AG04450 (cell line): ENCODE measurements around the gene BAZ2B. TPM values are rescaled to one million over a fixed set of nuclear protein-coding genes. Genes with fewer than 3 reads are reported as not detected.
"Not testable (repeated sequence)": the region's sequence is repeated elsewhere in the genome, so short reads cannot be mapped to it uniquely, and the experiment has no call there.

ENCODE experiments used
- CTCF ChIA-PET: fragments of 300-600, 350-600 bp; formaldehyde crosslinking; extraction: SDS; loops from one replicate; lab custom pipeline; 2022; ENCODE audit warnings: antibody characterized with exemption, inconsistent platforms; lab: Charles Lee
- POLR2A ChIA-PET: fragments of 350-600 bp; formaldehyde crosslinking; extraction: SDS; loops from one replicate; lab custom pipeline; 2021; ENCODE audit warnings: antibody characterized with exemption, inconsistent platforms; lab: Yijun Ruan, JAX
- DNase-seq: peaks from one replicate; pipeline ENCODE4 v3.0.0-alpha.2; 2011; ENCODE audit warnings: low read depth, low spot score
- H3K27ac ChIP-seq: one replicate; pipeline ENCODE4 v1.5.1; 2012; ENCODE audit warnings: low read depth, low read length, control low read depth
- H3K27me3 ChIP-seq: one replicate; pipeline ENCODE4 v1.6.0; 2012; ENCODE audit warnings: low read length; ENCODE audit not compliant: control insufficient read depth, insufficient read depth
- H3K4me3 ChIP-seq: 2 replicates; pipeline ENCODE4 v1.5.1; 2011; ENCODE audit warnings: mild to moderate bottlenecking, low read depth, low read length, control low read depth
- H3K9me3 ChIP-seq: 2 replicates; pipeline ENCODE4 v1.5.1; 2012; ENCODE audit warnings: low read length; ENCODE audit not compliant: control insufficient read depth, insufficient read depth
- polyA plus RNA-seq: library from polyadenylated mRNA; depleted of rRNA; stranded (reverse); fragments of >200 nt; gene quantifications from 2 replicates; pipeline ENCODE4 v1.2.3, GENCODE V29; 2011
- TF ChIP-seq, protein P1 (sequence below): IDR thresholded peaks from 2 replicates; pipeline ENCODE4 v1.5.1; 2011; ENCODE audit warnings: low read depth, low read length, control low read depth, inconsistent platforms

The BAZ2B gene
- polyA plus RNA-seq, 1 experiment, result 44.7 TPM

DNA sequence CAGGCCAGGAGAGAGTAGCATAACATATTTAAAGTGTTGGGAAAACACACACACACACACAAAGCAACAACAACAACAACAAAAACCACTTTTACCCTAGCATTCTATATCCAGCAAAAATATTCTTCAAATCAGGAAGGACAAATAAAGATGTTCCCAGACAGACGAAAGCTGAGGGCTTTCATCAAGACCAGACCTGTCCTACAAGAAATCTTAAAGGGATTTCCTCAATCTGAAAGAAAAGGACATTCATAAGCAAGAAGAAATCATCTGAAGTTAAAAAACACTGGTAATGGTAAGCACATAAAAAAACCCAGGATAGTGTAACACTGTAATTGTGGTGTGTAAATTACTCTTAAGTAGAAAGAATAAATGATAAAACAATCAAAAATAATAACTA, 22.7 kb upstream of the BAZ2B start:
- Histone ChIP-seq H3K27me3 (no peaks in the 10 kb centered on the region), H3K27ac (no peak overlapping the region), H3K9me3 (no peaks in the 10 kb centered on the region), H3K4me3 (no peak overlapping the region)
- TF ChIP-seq, protein P1, sequence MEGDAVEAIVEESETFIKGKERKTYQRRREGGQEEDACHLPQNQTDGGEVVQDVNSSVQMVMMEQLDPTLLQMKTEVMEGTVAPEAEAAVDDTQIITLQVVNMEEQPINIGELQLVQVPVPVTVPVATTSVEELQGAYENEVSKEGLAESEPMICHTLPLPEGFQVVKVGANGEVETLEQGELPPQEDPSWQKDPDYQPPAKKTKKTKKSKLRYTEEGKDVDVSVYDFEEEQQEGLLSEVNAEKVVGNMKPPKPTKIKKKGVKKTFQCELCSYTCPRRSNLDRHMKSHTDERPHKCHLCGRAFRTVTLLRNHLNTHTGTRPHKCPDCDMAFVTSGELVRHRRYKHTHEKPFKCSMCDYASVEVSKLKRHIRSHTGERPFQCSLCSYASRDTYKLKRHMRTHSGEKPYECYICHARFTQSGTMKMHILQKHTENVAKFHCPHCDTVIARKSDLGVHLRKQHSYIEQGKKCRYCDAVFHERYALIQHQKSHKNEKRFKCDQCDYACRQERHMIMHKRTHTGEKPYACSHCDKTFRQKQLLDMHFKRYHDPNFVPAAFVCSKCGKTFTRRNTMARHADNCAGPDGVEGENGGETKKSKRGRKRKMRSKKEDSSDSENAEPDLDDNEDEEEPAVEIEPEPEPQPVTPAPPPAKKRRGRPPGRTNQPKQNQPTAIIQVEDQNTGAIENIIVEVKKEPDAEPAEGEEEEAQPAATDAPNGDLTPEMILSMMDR, result no peak
- CTCF ChIA-PET, result no interaction called here
- no peak for DNase-seq
- POLR2A ChIA-PET, result no interaction called here

DNA sequence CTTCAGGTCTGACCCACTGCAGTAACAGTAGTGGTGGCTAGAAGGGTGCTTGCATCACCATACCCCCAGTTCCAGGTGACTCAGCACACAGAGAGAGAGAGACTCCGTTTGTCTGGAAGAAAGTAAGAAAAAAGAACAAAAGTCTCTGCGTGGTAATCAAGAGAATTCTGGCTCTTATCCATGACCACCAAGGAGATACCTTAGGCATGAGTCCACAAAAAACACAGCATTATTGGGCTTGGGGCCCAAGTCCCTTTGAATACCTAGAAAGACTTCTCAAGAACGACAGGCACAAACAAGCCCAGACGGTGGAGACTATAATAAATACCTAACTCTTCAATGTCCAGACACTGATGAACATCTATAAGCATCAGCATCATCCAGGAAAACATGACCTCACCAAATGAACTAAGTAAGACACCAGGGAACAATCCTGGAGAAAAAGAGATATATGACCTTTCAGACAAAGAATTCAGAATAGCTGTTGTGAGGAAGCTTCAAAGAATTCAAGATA, 21.7 kb upstream of the BAZ2B start:
- ChIA-PET CTCF (no interaction called here), POLR2A (no interaction called here)
- no peak for DNase-seq
- TF ChIP-seq, protein P1, result no peak
- H3K4me3 ChIP-seq, result no peak overlapping the region
- peak overlapping the region; percentile 33 for H3K27ac ChIP-seq
- H3K27me3 ChIP-seq, result no peaks in the 10 kb centered on the region
- no peaks in the 10 kb centered on the region for H3K9me3 ChIP-seq

DNA sequence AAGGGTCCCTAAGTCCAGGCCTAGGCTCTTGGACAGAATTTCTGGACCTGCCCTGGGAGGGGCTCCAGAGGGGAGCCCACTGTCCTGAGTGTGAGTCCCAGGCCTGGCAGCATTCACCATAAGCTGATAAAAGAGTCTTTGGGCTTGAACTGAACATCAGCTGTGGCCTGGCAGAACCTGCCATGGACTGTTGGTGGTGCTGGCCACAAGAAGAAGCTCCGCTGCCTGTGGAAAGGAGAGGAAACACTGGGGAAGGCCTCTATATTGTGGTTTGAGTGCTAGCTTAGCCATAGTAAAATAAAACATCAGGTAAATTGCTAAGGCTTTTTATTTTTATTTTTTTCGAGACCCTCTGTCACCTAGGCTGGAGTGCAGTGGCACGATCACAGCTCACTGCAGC, 20.9 kb upstream of the BAZ2B start:
- TF ChIP-seq, protein P1, result no peak
- POLR2A ChIA-PET, result no interaction called here
- H3K27ac ChIP-seq, result no peak overlapping the region

DNA sequence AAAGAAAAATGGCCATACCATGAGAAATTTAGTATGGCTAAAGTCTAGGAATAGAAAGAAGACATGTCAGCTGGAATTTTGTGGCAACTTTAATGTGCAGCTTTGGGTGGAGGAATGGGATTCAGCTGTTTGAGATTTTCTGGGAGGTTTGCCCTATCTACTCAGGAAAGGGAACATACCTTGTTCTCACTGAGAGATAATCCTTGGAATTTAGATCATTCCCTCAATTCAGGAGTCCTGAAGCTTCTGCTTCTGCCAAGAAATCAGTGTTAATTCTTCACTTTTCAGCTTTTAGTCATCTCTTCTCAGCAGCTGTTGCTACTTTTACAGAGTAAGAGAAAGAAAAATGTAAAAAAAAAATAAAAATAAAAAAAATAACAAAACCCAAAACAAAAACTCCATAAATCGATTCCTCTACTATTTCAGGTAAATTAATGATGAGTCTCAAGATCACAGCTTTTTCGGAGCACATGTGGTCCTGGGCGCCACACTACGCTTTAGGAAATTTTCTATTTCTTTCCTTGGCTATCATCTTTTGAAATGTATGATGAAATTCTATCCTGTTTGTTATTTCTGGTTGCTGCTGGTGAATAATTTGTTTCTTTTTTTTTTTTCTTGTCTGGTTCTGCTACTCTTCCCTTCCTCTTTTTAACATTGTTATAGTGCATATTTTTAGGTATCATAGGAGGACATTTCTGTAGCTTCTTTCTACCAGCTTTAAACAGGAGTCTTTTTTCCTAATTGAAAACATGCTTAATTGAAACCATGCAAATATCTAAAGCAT, 18.9 kb upstream of the BAZ2B start:
- Histone ChIP-seq H3K4me3 (no peak overlapping the region), H3K27ac (no peak overlapping the region), H3K9me3 (no peaks in the 10 kb centered on the region; the same call in 1 of the 2 replicates), H3K27me3 (no peaks in the 10 kb centered on the region)
- POLR2A ChIA-PET, result no interaction called here
- DNase-seq, result no peak
- CTCF ChIA-PET, result no interaction called here
- TF ChIP-seq, protein P1, result no peak

More for the DNA sequence above, 20.9 kb upstream of the BAZ2B start:
- Histone ChIP-seq H3K27me3 (no peaks in the 10 kb centered on the region), H3K4me3 (no peak overlapping the region), H3K9me3 (no peaks in the 10 kb centered on the region)
- CTCF ChIA-PET, result no interaction called here
- no peak for DNase-seq

DNA sequence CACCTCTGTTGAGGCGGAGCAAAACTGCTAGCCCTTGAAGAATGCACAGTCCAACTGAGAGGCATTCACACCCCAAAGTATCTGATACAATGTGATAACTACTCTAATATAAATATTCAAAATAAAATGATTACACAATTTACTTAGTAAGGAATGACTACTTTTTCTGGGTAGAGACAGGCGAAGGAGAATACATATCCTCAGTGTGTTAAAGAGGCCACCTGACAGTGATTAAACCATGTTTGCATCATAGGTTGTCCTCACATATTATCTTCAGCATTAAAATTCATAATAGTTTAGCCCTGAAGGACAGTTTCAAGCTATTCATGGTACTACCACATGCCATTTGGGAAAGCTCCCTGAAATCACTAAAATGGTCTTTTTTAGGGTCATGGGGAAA, 16.9 kb upstream of the BAZ2B start:
- DNase-seq, result no peak
- ChIA-PET POLR2A (no interaction called here), CTCF (interaction anchor here (0.7 kb wide), 1 partner anchor 75 kb away, joined by 7 read pairs; no protein-coding TSS in a partner anchor)
- Histone ChIP-seq H3K9me3 (no peaks in the 10 kb centered on the region; the same call in 1 of the 2 replicates), H3K27ac (no peak overlapping the region), H3K4me3 (no peak overlapping the region), H3K27me3 (no peaks in the 10 kb centered on the region)
- TF ChIP-seq, protein P1, result no peak

DNA sequence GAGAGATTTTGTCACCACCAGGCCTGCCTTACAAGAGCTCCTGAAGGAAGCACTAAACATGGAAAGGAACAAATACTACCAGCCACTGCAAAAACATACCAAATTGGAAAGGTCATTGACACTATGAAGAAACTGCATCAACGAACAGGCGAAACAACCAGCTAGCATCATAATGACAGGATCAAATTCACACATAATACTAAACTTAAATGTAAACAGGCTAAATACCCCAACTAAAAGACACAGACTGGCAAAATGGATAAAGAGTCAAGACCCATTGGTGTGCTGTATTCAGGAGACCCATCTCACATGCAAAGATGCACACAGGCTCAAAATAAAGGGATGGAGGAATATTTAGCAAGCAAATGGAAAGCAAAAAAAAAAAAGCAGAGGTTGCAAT, 9.3 kb upstream of the BAZ2B start:
- CTCF ChIA-PET, DNase-seq, POLR2A ChIA-PET, H3K27me3 ChIP-seq, H3K27ac ChIP-seq, H3K4me3 ChIP-seq, H3K9me3 ChIP-seq: not testable (repeated sequence)
